Neural cell (in vitro differentiated cells): ENCODE results near the gene CPPED1.

Experiments used
- EP300 ChIP-seq: fragments of 450-650 bp; conservative IDR thresholded peaks from 2 replicates; pipeline ENCODE4 v1.6.1; 2014; ENCODE audit warnings: antibody characterized with exemption, mild to moderate bottlenecking, moderate library complexity; ENCODE audit not compliant: poor library complexity, severe bottlenecking
- RAD21 ChIP-seq: fragments of 450-650 bp; conservative IDR thresholded peaks from 2 replicates; pipeline ENCODE4 v1.6.1; 2014; ENCODE audit warnings: antibody characterized with exemption, mild to moderate bottlenecking, moderate library complexity
- TF ChIP-seq, protein P1 (sequence below): fragments of 450-650 bp; IDR thresholded peaks from 2 replicates; pipeline ENCODE4 v1.5.1; 2014; ENCODE audit warnings: antibody characterized with exemption, mild to moderate bottlenecking, moderate library complexity; ENCODE audit not compliant: poor library complexity, severe bottlenecking

DNA sequence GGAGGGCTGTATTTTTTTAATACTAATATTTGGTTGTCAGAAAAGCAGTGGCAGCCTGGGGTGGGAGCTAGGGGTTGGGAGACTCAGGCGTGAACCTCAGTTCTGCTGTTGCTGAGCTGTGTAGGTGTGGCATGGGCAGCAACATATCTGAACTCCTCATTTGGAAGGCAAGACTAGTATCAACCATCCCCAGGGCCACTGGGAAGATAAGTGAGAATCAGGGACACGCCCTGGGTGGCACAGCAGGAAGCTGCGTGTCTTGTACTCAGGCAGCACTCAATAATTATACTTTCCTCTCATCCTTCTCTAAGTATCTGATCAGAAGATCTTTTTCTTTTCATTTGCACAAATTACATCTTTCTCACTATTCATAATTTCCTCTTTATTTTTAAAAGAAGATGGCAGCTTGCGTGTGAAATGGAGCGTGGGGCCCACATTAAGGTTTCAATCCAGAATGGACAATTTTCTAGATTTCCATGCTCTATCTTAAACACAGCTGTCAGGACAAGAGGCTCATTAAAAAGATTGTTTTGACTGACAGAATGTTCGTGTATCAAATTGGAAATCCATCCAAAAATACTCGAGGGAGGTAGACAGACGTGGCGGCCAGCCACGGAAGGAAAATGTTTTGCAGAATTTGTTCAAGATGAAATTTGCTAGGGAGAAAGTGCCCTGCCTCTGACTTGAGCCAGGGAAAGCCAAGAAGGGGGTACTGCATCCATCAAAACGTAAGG, 121.1 kb downstream of the CPPED1 start:
- TF ChIP-seq, protein P1, sequence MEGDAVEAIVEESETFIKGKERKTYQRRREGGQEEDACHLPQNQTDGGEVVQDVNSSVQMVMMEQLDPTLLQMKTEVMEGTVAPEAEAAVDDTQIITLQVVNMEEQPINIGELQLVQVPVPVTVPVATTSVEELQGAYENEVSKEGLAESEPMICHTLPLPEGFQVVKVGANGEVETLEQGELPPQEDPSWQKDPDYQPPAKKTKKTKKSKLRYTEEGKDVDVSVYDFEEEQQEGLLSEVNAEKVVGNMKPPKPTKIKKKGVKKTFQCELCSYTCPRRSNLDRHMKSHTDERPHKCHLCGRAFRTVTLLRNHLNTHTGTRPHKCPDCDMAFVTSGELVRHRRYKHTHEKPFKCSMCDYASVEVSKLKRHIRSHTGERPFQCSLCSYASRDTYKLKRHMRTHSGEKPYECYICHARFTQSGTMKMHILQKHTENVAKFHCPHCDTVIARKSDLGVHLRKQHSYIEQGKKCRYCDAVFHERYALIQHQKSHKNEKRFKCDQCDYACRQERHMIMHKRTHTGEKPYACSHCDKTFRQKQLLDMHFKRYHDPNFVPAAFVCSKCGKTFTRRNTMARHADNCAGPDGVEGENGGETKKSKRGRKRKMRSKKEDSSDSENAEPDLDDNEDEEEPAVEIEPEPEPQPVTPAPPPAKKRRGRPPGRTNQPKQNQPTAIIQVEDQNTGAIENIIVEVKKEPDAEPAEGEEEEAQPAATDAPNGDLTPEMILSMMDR: no peak
- no peak for TF ChIP-seq EP300
- no peak for TF ChIP-seq RAD21
